GM13976 (cell line): ENCODE measurements around the gene FUS.

ENCODE experiments used
- DNase-seq: peaks from one replicate; pipeline ENCODE4 v3.0.0; 2012; ENCODE audit warnings: low spot score
- in situ Hi-C: fragments of 300-500 bp; cut with MboI; formaldehyde crosslinking; loops from one replicate; pipeline ENCODE4 v1.12.0; 2022; ENCODE audit warnings: low sequenced_read_pairs, mixed read lengths, inconsistent platforms; ENCODE audit not compliant: unreplicated experiment
- TF ChIP-seq, protein P1 (sequence below): IDR thresholded peaks from 2 replicates; pipeline ENCODE4 v1.5.1; 2012; ENCODE audit warnings: borderline replicate concordance, mild to moderate bottlenecking; ENCODE audit not compliant: insufficient read depth; ENCODE audit errors: extremely low read depth, missing control alignments, control extremely low read depth

FUS gene

DNA sequence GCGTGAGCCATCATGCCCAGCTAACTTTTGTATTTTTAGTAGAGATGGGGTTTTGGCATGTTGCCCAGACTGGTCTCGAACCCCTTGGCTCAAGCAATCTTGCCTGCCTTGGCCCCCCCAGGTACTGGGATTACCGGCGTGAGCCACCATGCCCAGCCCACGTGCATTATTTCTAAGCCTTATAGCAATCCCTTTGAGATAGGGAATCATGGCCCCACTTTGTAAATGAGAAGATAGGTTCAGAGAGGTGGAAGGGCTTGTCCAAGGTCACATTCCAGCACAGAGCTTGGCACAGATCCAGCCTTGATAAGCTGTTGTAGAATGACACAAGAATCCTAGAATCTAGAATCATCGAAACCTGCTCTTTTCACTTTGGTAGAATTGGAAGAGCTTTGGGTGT lies 26.8 kb downstream of the FUS start:
- no peak for DNase-seq
- TF ChIP-seq, protein P1, sequence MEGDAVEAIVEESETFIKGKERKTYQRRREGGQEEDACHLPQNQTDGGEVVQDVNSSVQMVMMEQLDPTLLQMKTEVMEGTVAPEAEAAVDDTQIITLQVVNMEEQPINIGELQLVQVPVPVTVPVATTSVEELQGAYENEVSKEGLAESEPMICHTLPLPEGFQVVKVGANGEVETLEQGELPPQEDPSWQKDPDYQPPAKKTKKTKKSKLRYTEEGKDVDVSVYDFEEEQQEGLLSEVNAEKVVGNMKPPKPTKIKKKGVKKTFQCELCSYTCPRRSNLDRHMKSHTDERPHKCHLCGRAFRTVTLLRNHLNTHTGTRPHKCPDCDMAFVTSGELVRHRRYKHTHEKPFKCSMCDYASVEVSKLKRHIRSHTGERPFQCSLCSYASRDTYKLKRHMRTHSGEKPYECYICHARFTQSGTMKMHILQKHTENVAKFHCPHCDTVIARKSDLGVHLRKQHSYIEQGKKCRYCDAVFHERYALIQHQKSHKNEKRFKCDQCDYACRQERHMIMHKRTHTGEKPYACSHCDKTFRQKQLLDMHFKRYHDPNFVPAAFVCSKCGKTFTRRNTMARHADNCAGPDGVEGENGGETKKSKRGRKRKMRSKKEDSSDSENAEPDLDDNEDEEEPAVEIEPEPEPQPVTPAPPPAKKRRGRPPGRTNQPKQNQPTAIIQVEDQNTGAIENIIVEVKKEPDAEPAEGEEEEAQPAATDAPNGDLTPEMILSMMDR, result no peak
- in situ Hi-C loops, result no loop called here

DNA sequence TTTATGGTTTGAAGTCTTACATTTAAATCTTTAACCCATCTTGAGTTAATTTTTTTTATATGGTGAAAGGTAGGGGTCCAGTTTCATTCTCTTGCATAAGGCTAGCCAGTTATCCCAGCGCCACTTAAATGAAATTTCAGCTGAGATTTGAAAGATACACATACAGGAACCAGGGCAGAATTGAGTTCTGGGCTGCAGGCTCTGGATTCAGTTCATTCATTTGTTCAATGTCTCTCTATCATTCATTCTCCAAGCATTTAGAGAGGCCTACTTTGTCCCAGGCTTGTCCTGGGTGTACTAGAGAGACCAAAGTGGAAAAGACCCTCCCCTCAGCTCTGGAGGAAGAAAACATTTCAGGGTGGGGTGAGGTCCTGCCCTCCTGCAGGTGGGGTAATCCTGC lies 33.4 kb downstream of the FUS start:
- in situ Hi-C loops, result no loop called here
- TF ChIP-seq, protein P1, result no peak

DNA sequence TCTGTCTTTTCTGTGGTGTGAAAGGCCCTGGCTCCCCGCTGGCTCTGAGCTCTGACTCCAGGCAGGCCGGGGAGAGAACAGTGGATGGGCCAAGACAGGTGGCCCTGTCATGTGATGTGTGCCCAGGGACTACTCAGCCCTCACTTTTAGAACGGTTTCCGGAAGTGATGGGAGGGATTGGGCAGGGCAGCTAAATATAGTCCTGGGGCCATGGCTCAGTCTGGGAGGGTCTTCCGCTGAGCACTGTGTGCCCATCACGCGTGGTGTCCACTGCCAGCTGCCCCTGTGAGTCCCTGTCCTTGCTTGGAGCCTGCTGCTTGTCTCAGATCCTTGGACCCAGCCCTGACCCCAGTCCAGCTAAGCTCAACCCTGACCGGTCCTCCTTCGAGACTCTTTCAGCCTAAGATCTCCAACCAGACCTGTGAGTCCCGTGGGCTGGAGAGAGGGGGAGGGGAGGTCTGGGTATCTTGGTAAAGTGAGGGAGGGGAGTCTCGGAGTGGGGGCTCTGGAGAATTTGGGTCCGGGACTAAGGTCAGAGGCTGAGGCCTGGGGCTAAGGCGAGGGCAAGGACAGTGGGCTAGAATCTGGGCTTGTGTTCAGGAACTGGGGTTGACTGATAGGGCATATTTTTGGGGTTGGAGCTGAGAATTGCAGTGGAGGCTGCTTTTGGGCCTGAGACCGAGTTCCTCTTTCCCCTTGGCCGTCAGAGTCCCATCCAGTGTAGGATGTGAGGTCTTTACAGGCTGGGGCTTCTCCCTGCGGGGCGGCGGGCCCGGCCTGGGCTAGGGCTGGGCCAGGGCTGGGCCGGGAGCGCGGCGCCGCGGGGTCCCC lies 34.2 kb downstream of the FUS start, which contains the start of gene TRIM72:
TSS of gene TRIM72 (plus strand) at position 243 of the 831 bp plus-strand sequence. CDS start 620 bp downstream, outside the sequence.
- no peak for DNase-seq

More for the DNA sequence above, 33.4 kb downstream of the FUS start:
- DNase-seq, result no peak

DNA sequence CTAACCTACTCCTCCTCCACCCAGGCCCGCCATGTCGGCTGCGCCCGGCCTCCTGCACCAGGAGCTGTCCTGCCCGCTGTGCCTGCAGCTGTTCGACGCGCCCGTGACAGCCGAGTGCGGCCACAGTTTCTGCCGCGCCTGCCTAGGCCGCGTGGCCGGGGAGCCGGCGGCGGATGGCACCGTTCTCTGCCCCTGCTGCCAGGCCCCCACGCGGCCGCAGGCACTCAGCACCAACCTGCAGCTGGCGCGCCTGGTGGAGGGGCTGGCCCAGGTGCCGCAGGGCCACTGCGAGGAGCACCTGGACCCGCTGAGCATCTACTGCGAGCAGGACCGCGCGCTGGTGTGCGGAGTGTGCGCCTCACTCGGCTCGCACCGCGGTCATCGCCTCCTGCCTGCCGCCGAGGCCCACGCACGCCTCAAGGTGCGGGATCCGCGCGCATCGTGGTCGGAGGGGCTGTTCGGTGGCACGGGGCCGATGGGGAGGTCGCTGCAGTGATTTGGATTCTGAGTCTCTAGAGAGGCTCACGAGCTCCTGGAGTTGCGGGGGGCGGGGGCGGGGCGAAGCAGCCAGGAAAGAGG lies 34.9 kb downstream of the FUS start:
- TF ChIP-seq, protein P1, result no peak
- DNase-seq, result no peak
- in situ Hi-C loops, result no loop called here

More for the DNA sequence above, 34.2 kb downstream of the FUS start, which contains the start of gene TRIM72:
- in situ Hi-C loops, result no loop called here
- TF ChIP-seq, protein P1, result no peak

DNA sequence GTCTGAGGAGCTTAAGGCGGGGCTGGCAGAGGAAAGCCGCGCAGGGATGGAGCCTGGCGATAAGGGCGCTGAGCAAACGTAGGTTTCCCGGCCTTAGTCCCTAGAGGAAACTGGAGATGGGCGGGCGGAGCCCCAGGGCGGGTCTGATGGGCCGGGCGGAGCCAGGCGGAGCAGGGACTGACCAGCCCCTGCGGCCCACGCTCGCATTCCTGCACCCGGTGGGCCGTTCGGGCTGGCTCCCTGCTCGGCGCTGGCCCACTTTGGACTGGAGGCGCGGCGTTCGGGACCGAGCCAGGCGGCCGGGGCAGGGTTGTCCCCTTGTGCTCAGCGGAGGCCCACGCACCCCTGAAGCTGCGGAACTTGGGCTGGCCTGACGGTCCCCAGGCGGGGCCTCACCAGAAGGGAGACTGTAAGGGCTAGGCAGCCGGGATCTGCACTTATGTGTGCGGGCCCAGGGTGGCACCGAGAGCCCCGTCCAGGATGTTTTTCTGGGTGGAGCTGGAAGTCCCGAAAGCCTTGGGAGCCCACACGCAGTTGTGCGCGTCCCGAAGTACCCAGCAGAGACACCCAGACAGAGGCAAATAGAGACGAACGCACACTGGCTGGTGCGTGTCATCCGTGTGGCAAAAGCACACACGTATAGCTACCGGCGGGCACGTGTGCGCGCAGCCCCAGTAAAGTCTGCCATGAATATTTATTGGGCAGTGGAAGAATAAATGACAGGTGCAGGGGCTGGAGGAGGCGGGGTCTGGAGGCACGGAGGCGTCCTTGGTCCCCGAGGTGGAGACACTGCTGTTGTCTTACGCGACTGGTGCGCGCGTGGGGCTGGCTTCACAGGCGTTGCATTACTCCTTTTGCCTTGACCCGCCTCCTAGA lies 35.6 kb downstream of the FUS start:
- in situ Hi-C loops, result no loop called here

More for the DNA sequence above, 35.6 kb downstream of the FUS start:
- TF ChIP-seq, protein P1, result no peak
- DNase-seq, result peak; percentile 72
